Rectal smooth muscle tissue (tissue), 1 donor: Measurements from ENCODE around the gene FBXL4.
"Not testable (repeated sequence)": the region's sequence is repeated elsewhere in the genome, so short reads cannot be mapped to it uniquely, and the experiment has no call there.

Source experiments
- H3K27ac ChIP-seq: one replicate; pipeline ENCODE4 v1.7.0; 2013; ENCODE audit warnings: low read depth, low read length, inconsistent platforms
- H3K27me3 ChIP-seq: one replicate; pipeline ENCODE4 v1.7.0; 2013; ENCODE audit warnings: low read length; ENCODE audit not compliant: control insufficient read depth, insufficient read depth
- H3K36me3 ChIP-seq: one replicate; pipeline ENCODE4 v1.7.0; 2013; ENCODE audit warnings: low read length; ENCODE audit not compliant: control insufficient read depth, insufficient read depth
- H3K4me1 ChIP-seq: one replicate; pipeline ENCODE4 v1.7.0; 2013; ENCODE audit warnings: low read length; ENCODE audit not compliant: control insufficient read depth, insufficient read depth
- H3K4me3 ChIP-seq: one replicate; pipeline ENCODE4 v1.7.0; 2013; ENCODE audit warnings: low read length
- H3K9ac ChIP-seq: one replicate; pipeline ENCODE4 v1.7.0; 2013; ENCODE audit warnings: low read length

The FBXL4 gene

GRCh38 chr6:98909236-98909635 is 38.5 kb downstream of the FBXL4 start:
- Histone ChIP-seq H3K27me3 (no peaks in the 10 kb centered on the region), H3K4me3 (no peak overlapping the region), H3K27ac (no peak overlapping the region), H3K36me3 (no peaks in the 10 kb centered on the region), H3K4me1 (no peaks in the 10 kb centered on the region), H3K9ac (no peak overlapping the region)

GRCh38 chr6:98906342-98906741 is 41.4 kb downstream of the FBXL4 start:
- H3K27ac ChIP-seq, H3K27me3 ChIP-seq, H3K4me1 ChIP-seq, H3K36me3 ChIP-seq, H3K4me3 ChIP-seq, H3K9ac ChIP-seq: not testable (repeated sequence)

GRCh38 chr6:98905759-98906158 is 42.0 kb downstream of the FBXL4 start:
- Histone ChIP-seq H3K27me3 (no peaks in the 10 kb centered on the region), H3K36me3 (no peaks in the 10 kb centered on the region), H3K4me1 (no peaks in the 10 kb centered on the region), H3K4me3 (no peak overlapping the region), H3K9ac (no peak overlapping the region), H3K27ac (no peak overlapping the region)

GRCh38 chr6:98904096-98904495 is 43.6 kb downstream of the FBXL4 start:
- Histone ChIP-seq H3K27me3 (no peaks in the 10 kb centered on the region), H3K4me1 (no peaks in the 10 kb centered on the region), H3K36me3 (peaks cover 2% of the 10 kb centered on the region), H3K9ac (no peak overlapping the region), H3K4me3 (no peak overlapping the region), H3K27ac (no peak overlapping the region)

GRCh38 chr6:98900706-98901105 is 47.0 kb downstream of the FBXL4 start:
- no peak overlapping the region for H3K27ac ChIP-seq
- peaks cover 3% of the 10 kb centered on the region for H3K36me3 ChIP-seq
- no peaks in the 10 kb centered on the region for H3K27me3 ChIP-seq

GRCh38 chr6:98894810-98895209 is 52.9 kb downstream of the FBXL4 start:
- no peak overlapping the region for H3K27ac ChIP-seq

More at GRCh38 chr6:98900706-98901105, 47.0 kb downstream of the FBXL4 start:
- Histone ChIP-seq H3K4me1 (no peaks in the 10 kb centered on the region), H3K4me3 (no peak overlapping the region), H3K9ac (no peak overlapping the region)

GRCh38 chr6:98887650-98888049 is 60.1 kb downstream of the FBXL4 start:
- Histone ChIP-seq H3K4me1 (no peaks in the 10 kb centered on the region), H3K27ac (no peak overlapping the region), H3K4me3 (no peak overlapping the region), H3K36me3 (peaks cover 2% of the 10 kb centered on the region), H3K27me3 (no peaks in the 10 kb centered on the region), H3K9ac (no peak overlapping the region)

More at GRCh38 chr6:98894810-98895209, 52.9 kb downstream of the FBXL4 start:
- no peaks in the 10 kb centered on the region for H3K4me1 ChIP-seq
- H3K9ac ChIP-seq, result no peak overlapping the region
- H3K27me3 ChIP-seq, result no peaks in the 10 kb centered on the region
- no peak overlapping the region for H3K4me3 ChIP-seq
- peaks cover 3% of the 10 kb centered on the region for H3K36me3 ChIP-seq

- Histone ChIP-seq H3K4me3 (no peak overlapping the region), H3K36me3 (peaks cover 2% of the 10 kb centered on the region), H3K4me1 (no peaks in the 10 kb centered on the region), H3K27me3 (no peaks in the 10 kb centered on the region), H3K27ac (no peak overlapping the region), H3K9ac (no peak overlapping the region)
Observed at GRCh38 chr6:98885330-98885729, 62.4 kb downstream of the FBXL4 start.

GRCh38 chr6:98880486-98880885 is 67.3 kb downstream of the FBXL4 start:
- Histone ChIP-seq H3K4me3 (no peak overlapping the region), H3K9ac (no peak overlapping the region), H3K27me3 (no peaks in the 10 kb centered on the region), H3K4me1 (no peaks in the 10 kb centered on the region), H3K36me3 (peaks cover 2% of the 10 kb centered on the region), H3K27ac (no peak overlapping the region)

- no peak overlapping the region for H3K4me3 ChIP-seq
Observed at GRCh38 chr6:98877250-98877649, 70.5 kb downstream of the FBXL4 start.

GRCh38 chr6:98875375-98875774 is 72.4 kb downstream of the FBXL4 start:
- H3K27me3 ChIP-seq, result no peaks in the 10 kb centered on the region
- no peak overlapping the region for H3K27ac ChIP-seq
- H3K4me1 ChIP-seq, result no peaks in the 10 kb centered on the region
- no peaks in the 10 kb centered on the region for H3K36me3 ChIP-seq
- H3K9ac ChIP-seq, result no peak overlapping the region
- H3K4me3 ChIP-seq, result no peak overlapping the region

More at GRCh38 chr6:98877250-98877649, 70.5 kb downstream of the FBXL4 start:
- no peak overlapping the region for H3K27ac ChIP-seq
- H3K4me1 ChIP-seq, result no peaks in the 10 kb centered on the region
- H3K9ac ChIP-seq, result no peak overlapping the region
- H3K36me3 ChIP-seq, result no peaks in the 10 kb centered on the region
- H3K27me3 ChIP-seq, result no peaks in the 10 kb centered on the region

- H3K9ac ChIP-seq, result no peak overlapping the region
- no peak overlapping the region for H3K4me3 ChIP-seq
- H3K27me3 ChIP-seq, result no peaks in the 10 kb centered on the region
- H3K4me1 ChIP-seq, result no peaks in the 10 kb centered on the region
- H3K27ac ChIP-seq, result no peak overlapping the region
- H3K36me3 ChIP-seq, result peaks cover 3% of the 10 kb centered on the region
Observed at GRCh38 chr6:98871821-98872220, 75.9 kb downstream of the FBXL4 start.

- no peaks in the 10 kb centered on the region for H3K27me3 ChIP-seq
- H3K4me3 ChIP-seq, result no peak overlapping the region
- no peak overlapping the region for H3K9ac ChIP-seq
- H3K27ac ChIP-seq, result no peak overlapping the region
- peaks cover 3% of the 10 kb centered on the region for H3K36me3 ChIP-seq
- H3K4me1 ChIP-seq, result no peaks in the 10 kb centered on the region
Observed at GRCh38 chr6:98871057-98871456, 76.7 kb downstream of the FBXL4 start.
